Keratinocyte (primary cell): Measurements from ENCODE around the gene SLC30A1. TPM values are rescaled to one million over a fixed set of nuclear protein-coding genes. Genes with fewer than 3 reads are reported as not detected.

ENCODE experiments used
- DNase-seq: peaks from one replicate; pipeline ENCODE4 v3.0.0-alpha.2; 2011; ENCODE audit warnings: low read depth, missing footprints, low spot score
- FAIRE-seq: peaks from 2 replicates; lab custom pipeline; 2011; peaks lifted over from hg19 to GRCh38; lab: Jason Lieb, UNC
- H2AFZ ChIP-seq: 2 replicates; pipeline ENCODE4 v1.6.0; 2012; ENCODE audit warnings: low read length, control low read depth, inconsistent platforms; ENCODE audit not compliant: control insufficient read depth
- H3K27ac ChIP-seq: 2 replicates; pipeline ENCODE4 v1.5.1; 2011; ENCODE audit warnings: low read length; ENCODE audit not compliant: control insufficient read depth, insufficient read depth
- H3K27me3 ChIP-seq: 3 replicates; pipeline ENCODE4 v1.6.0; 2011; ENCODE audit warnings: low read length; ENCODE audit not compliant: control insufficient read depth, insufficient read depth; ENCODE audit errors: extremely low read depth
- H3K36me3 ChIP-seq, 2 experiments: 2 replicates in 1 of 2; 3 replicates in 1 of 2; pipeline ENCODE4 v1.5.1; 2011; ENCODE audit warnings: low read length in 2 of 2, mild to moderate bottlenecking in 1 of 2; ENCODE audit not compliant: control insufficient read depth in 2 of 2, insufficient read depth in 2 of 2; ENCODE audit errors: extremely low read depth in 1 of 2
- H3K4me1 ChIP-seq: 3 replicates; pipeline ENCODE4 v1.5.1; 2011; ENCODE audit warnings: low read length; ENCODE audit not compliant: control insufficient read depth, insufficient read depth; ENCODE audit errors: extremely low read depth
- H3K4me2 ChIP-seq: 3 replicates; pipeline ENCODE4 v1.6.0; 2011; ENCODE audit warnings: low read depth, low read length; ENCODE audit not compliant: control insufficient read depth, insufficient read depth; ENCODE audit errors: extremely low read depth
- H3K4me3 ChIP-seq, 3 experiments: fragments of 200-600 bp in 1 of 3; sonication (generic) in 1 of 3; 2 replicates in 2 of 3; 3 replicates in 1 of 3; pipeline ENCODE4 v1.5.1; 2011 to 2016; ENCODE audit warnings: low read length in 3 of 3, mild to moderate bottlenecking in 3 of 3, control low read depth in 2 of 3, inconsistent platforms in 1 of 3, low read depth in 1 of 3, mixed read lengths in 1 of 3, mixed run types in 1 of 3, moderate library complexity in 1 of 3; ENCODE audit not compliant: control insufficient read depth in 2 of 3, insufficient read depth in 2 of 3; ENCODE audit errors: extremely low read depth in 1 of 3
- H3K79me2 ChIP-seq: 2 replicates; pipeline ENCODE4 v1.6.0; 2012; ENCODE audit warnings: low read length; ENCODE audit not compliant: control insufficient read depth, insufficient read depth
- H3K9ac ChIP-seq: 3 replicates; pipeline ENCODE4 v1.6.0; 2011; ENCODE audit warnings: low read length; ENCODE audit not compliant: control insufficient read depth, insufficient read depth; ENCODE audit errors: extremely low read depth
- H3K9me1 ChIP-seq: 3 replicates; pipeline ENCODE4 v1.6.0; 2011; ENCODE audit warnings: low read length; ENCODE audit not compliant: control insufficient read depth, insufficient read depth; ENCODE audit errors: extremely low read depth
- H3K9me3 ChIP-seq: 2 replicates; pipeline ENCODE4 v1.5.1; 2012; ENCODE audit warnings: low read depth, low read length; ENCODE audit not compliant: control insufficient read depth
- H4K20me1 ChIP-seq: 3 replicates; pipeline ENCODE4 v1.6.0; 2011; ENCODE audit warnings: low read length; ENCODE audit not compliant: control insufficient read depth, insufficient read depth; ENCODE audit errors: extremely low read depth
- EZH2 ChIP-seq: IDR thresholded peaks from one replicate; pipeline ENCODE4 v1.6.1; 2012; ENCODE audit warnings: inconsistent platforms, mild to moderate bottlenecking, low read length, moderate library complexity
- dilution Hi-C: fragments of 300-500 bp; cut with MboI; formaldehyde crosslinking; loops from one replicate; pipeline ENCODE4 v1.7.0; 2020; ENCODE audit warnings: low sequenced_read_pairs; ENCODE audit not compliant: extremely low pct_ligation_motif_present
- polyA plus RNA-seq, 5 experiments: library from polyadenylated mRNA; depleted of rRNA in 3 of 5; stranded (reverse) in 3 of 5; stranded (forward) in 1 of 5; unstranded in 1 of 5; fragments of >200 nt; gene quantifications; 1 replicate in 1 of 5; 2 replicates in 3 of 5; 3 replicates in 1 of 5; pipeline versions ENCODE4 v1.2.1 to v1.2.3, GENCODE V29; 2011 to 2012; ENCODE audit warnings: missing spikeins in 2 of 5, low read depth in 1 of 5, low replicate concordance in 1 of 5
- TF ChIP-seq, protein P1 (sequence below), 3 experiments: IDR thresholded peaks in 1 of 3; conservative IDR thresholded peaks in 1 of 3; optimal IDR thresholded peaks in 1 of 3; 2 replicates in 2 of 3; 3 replicates in 1 of 3; pipeline versions ENCODE3 to v1.5.1; 2011; ENCODE audit warnings: low read length in 3 of 3, mild to moderate bottlenecking in 3 of 3, moderate library complexity in 2 of 3, control low read depth in 1 of 3, inconsistent platforms in 1 of 3; ENCODE audit not compliant: insufficient read depth in 2 of 3; ENCODE audit errors: extremely low read depth in 1 of 3

The SLC30A1 gene
- polyA plus RNA-seq, 1 donor (not counting 4 experiments of a cell fraction or from before 2014, with no cell fraction given), result 17.2 TPM

DNA sequence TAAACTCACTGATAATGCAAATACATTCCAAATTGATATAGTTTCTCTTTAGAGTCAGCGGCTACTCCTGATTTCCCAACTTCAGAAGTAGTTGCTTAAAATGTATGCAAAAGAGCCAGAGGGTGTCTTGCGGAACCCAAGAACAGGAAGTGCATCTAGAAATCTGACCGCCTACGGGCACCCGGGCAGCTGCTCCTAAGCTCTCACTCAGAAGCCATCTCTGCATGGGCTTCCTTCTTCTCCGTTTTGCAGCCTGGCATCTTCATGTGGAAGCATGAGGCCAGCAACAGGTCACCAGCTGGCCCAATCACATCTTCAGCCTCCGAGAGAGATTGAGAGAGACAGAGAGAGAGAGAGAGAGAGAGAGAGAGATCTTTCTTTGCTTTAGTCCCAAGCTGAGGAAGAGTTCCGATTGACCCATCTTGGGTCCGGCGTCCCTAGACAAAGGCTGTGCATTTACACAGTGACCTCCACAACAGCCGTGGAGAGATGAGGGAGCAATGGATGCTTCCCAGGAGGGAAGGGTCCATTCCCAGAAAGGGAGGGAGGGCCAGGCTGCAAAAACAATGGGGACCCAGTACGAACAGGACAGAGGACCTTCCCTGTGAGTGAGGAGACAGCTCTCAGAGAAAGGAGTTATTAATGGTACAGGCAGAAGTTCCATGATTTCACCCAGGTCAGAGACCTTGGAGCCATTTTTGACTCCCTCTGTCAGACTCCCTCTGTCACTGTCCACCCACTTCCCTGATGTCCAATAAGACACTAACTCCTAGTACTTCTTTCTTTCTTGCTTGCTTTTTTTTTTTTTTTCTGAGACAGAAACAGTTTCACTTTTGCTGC is 28.2 kb upstream of the SLC30A1 start:
- Histone ChIP-seq H3K79me2 (no peaks in the 10 kb centered on the region), H3K9me3 (no peaks in the 10 kb centered on the region), H4K20me1 (no peaks in the 10 kb centered on the region), H3K9me1 (peaks cover 2% of the 10 kb centered on the region), H3K27ac (no peak overlapping the region), H3K4me2 (no peak overlapping the region), H3K36me3 (no peaks in the 10 kb centered on the region), H3K4me1 (peaks cover 25% of the 10 kb centered on the region), H2AFZ (no peak overlapping the region), H3K4me3 (no peak overlapping the region), H3K27me3 (peaks cover 4% of the 10 kb centered on the region), H3K9ac (no peak overlapping the region)
- no peak for FAIRE-seq
- dilution Hi-C loops, result no loop called here
- TF ChIP-seq, protein P1, sequence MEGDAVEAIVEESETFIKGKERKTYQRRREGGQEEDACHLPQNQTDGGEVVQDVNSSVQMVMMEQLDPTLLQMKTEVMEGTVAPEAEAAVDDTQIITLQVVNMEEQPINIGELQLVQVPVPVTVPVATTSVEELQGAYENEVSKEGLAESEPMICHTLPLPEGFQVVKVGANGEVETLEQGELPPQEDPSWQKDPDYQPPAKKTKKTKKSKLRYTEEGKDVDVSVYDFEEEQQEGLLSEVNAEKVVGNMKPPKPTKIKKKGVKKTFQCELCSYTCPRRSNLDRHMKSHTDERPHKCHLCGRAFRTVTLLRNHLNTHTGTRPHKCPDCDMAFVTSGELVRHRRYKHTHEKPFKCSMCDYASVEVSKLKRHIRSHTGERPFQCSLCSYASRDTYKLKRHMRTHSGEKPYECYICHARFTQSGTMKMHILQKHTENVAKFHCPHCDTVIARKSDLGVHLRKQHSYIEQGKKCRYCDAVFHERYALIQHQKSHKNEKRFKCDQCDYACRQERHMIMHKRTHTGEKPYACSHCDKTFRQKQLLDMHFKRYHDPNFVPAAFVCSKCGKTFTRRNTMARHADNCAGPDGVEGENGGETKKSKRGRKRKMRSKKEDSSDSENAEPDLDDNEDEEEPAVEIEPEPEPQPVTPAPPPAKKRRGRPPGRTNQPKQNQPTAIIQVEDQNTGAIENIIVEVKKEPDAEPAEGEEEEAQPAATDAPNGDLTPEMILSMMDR (optimal IDR thresholded peaks at IDR 0.05 in 1 of 3, IDR thresholded peaks at IDR 0.05 in 1 of 3, conservative IDR thresholded peaks at IDR 0.05 in 1 of 3; ENCODE audit: extremely low read depth in 1 of 3, insufficient read depth in 2 of 3, low read length in 3 of 3), result no peak
- TF ChIP-seq EZH2, result no peak
- DNase-seq, result no peak

DNA sequence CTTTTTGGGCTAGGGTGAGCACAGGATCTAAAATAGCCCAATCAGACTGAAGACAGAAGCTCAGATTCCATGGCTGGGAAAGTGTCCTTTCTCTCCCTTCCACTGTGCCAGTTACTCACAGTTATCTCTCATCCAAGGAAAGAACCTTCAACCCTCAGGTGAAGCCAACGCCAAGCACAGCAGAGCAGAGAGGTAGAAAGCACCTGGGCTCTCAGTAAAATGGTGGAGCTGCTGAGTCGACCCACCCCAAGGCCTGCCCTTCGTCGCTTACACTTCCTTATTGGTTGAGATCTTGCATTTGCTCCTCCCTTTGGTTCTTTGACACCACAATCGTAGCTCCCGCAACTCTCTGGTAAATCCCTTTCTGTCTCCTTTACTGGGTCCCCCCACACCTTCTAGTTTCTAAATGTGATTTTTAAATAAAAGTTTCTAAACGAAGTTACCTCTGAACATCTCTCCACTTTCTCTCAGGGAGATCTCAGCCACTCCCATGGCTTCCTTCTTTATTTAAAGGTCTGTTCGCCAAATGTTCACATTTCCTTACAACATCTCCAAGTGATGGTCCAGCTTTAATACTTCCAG is 27.5 kb upstream of the SLC30A1 start:
- H3K27me3 ChIP-seq, result peaks cover 4% of the 10 kb centered on the region
- H3K4me1 ChIP-seq, result peaks cover 28% of the 10 kb centered on the region
- H3K36me3 ChIP-seq, result no peaks in the 10 kb centered on the region
- no peak for TF ChIP-seq EZH2
- H3K27ac ChIP-seq, result no peak overlapping the region
- H3K9ac ChIP-seq, result no peak overlapping the region
- DNase-seq (no peak), FAIRE-seq (no peak)
- H3K9me1 ChIP-seq, result peaks cover 2% of the 10 kb centered on the region
- H4K20me1 ChIP-seq, result no peaks in the 10 kb centered on the region
- no peaks in the 10 kb centered on the region for H3K9me3 ChIP-seq
- dilution Hi-C loops, result no loop called here
- no peak overlapping the region for H3K4me2 ChIP-seq
- no peak overlapping the region for H2AFZ ChIP-seq
- no peak overlapping the region for H3K4me3 ChIP-seq
- H3K79me2 ChIP-seq, result no peaks in the 10 kb centered on the region
